Fibroblast of mammary gland (primary cell): ENCODE data around the gene CATSPERD.

Source experiments
- DNase-seq: peaks from one replicate; pipeline ENCODE4 v3.0.0-alpha.2; 2010; ENCODE audit warnings: low read depth
- H3K4me3 ChIP-seq: 2 replicates; pipeline ENCODE4 v1.5.1; 2011; ENCODE audit warnings: low read depth, mild to moderate bottlenecking, low read length, moderate library complexity; ENCODE audit not compliant: control insufficient read depth
- CTCF ChIP-seq: conservative IDR thresholded peaks from 2 replicates; pipeline ENCODE4 v1.5.1; 2011; ENCODE audit warnings: low read depth, low read length, inconsistent platforms; ENCODE audit not compliant: control insufficient read depth, insufficient read depth

The CATSPERD gene

GRCh38 chr19:5753743-5754142, 33.3 kb downstream of the CATSPERD start:
- no peak for TF ChIP-seq CTCF
- H3K4me3 ChIP-seq = no peak overlapping the region
- DNase-seq = no peak

GRCh38 chr19:5762608-5763217, 42.3 kb downstream of the CATSPERD start:
- no peak for TF ChIP-seq CTCF
- no peak overlapping the region for H3K4me3 ChIP-seq
- DNase-seq = no peak

GRCh38 chr19:5765220-5765619, 44.8 kb downstream of the CATSPERD start:
- TF ChIP-seq CTCF = no peak
- no peak for DNase-seq
- no peak overlapping the region for H3K4me3 ChIP-seq

- no peak for TF ChIP-seq CTCF
- no peak for DNase-seq
- no peak overlapping the region for H3K4me3 ChIP-seq
Observed at GRCh38 chr19:5767949-5768348, 47.5 kb downstream of the CATSPERD start.

- H3K4me3 ChIP-seq = no peak overlapping the region
- TF ChIP-seq CTCF = no peak
- no peak for DNase-seq
Observed at GRCh38 chr19:5772416-5772815, 52.0 kb downstream of the CATSPERD start.

- H3K4me3 ChIP-seq = no peak overlapping the region
- no peak for DNase-seq
- TF ChIP-seq CTCF = no peak
Observed at GRCh38 chr19:5773276-5773675, 52.8 kb downstream of the CATSPERD start.

- no peak overlapping the region for H3K4me3 ChIP-seq
- no peak for TF ChIP-seq CTCF
- peak; percentile 34 for DNase-seq
Observed at GRCh38 chr19:5774921-5775320, 54.5 kb downstream of the CATSPERD start.
